Neural cell (in vitro differentiated cells): ENCODE results near the gene KRT85. TPM values are rescaled to one million over a fixed set of nuclear protein-coding genes. Genes with fewer than 3 reads are reported as not detected.

Experiments
- H2AFZ ChIP-seq: fragments of 200-600, 300-800 bp; sonication (generic), shearing (Covaris generic); 2 replicates; pipeline ENCODE4 v1.6.0; 2014; ENCODE audit warnings: low read depth, mild to moderate bottlenecking, antibody characterized with exemption, low read length, moderate library complexity
- H3F3A ChIP-seq: fragments of 200-600 bp; shearing (Covaris generic); 2 replicates; pipeline ENCODE4 v1.6.1; 2016; ENCODE audit warnings: mild to moderate bottlenecking, moderate library complexity, mixed read lengths, antibody characterized with exemption, low read length; ENCODE audit not compliant: insufficient read depth, poor library complexity, severe bottlenecking
- H3K27ac ChIP-seq: fragments of 200-600, 300-800 bp; sonication (generic), shearing (Covaris generic); 2 replicates; pipeline ENCODE4 v1.5.1; 2014; ENCODE audit warnings: mild to moderate bottlenecking, low read length, moderate library complexity
- H3K27me3 ChIP-seq: fragments of 300-800, 200-600 bp; sonication (generic), shearing (Covaris generic); 2 replicates; pipeline ENCODE4 v1.6.0; 2014; ENCODE audit warnings: mild to moderate bottlenecking, low read depth, low read length, moderate library complexity; ENCODE audit not compliant: insufficient read depth
- H3K36me3 ChIP-seq: fragments of 300-800, 200-600 bp; sonication (generic), shearing (Covaris generic); 2 replicates; pipeline ENCODE4 v1.5.1; 2014; ENCODE audit warnings: mild to moderate bottlenecking, antibody characterized with exemption, low read length, moderate library complexity; ENCODE audit not compliant: insufficient read depth
- H3K4me2 ChIP-seq: fragments of 300-800, 200-600 bp; sonication (generic), shearing (Covaris generic); 2 replicates; pipeline ENCODE4 v1.6.0; 2014; ENCODE audit warnings: mild to moderate bottlenecking, low read length
- H3K4me3 ChIP-seq: fragments of 300-800, 200-600 bp; sonication (generic), shearing (Covaris generic); 2 replicates; pipeline ENCODE4 v1.5.1; 2014; ENCODE audit warnings: mild to moderate bottlenecking, low read length, moderate library complexity
- H3K79me2 ChIP-seq: fragments of 200-600 bp; shearing (Covaris generic); replicated peaks from 2 replicates; pipeline ENCODE4 v1.6.0; 2014; ENCODE audit warnings: mild to moderate bottlenecking, low read length, moderate library complexity; ENCODE audit not compliant: insufficient read depth
- H3K9ac ChIP-seq: fragments of 300-800, 200-600 bp; sonication (generic), shearing (Covaris generic); 2 replicates; pipeline ENCODE4 v1.6.1; 2016; ENCODE audit warnings: mild to moderate bottlenecking, low read length, mixed read lengths
- H3K9me2 ChIP-seq: fragments of 200-600 bp; shearing (Covaris generic); 2 replicates; pipeline ENCODE4 v1.6.1; 2016; ENCODE audit warnings: mild to moderate bottlenecking, low read length, mixed read lengths; ENCODE audit not compliant: insufficient read depth
- H3K9me3 ChIP-seq: fragments of 200-600, 300-800 bp; sonication (generic), shearing (Covaris generic); 2 replicates; pipeline ENCODE4 v1.6.1; 2016; ENCODE audit warnings: mild to moderate bottlenecking, mixed run types, low read length, moderate library complexity, mixed read lengths
- H4K20me1 ChIP-seq: fragments of 200-600 bp; shearing (Covaris generic); 2 replicates; pipeline ENCODE4 v1.6.1; 2016; ENCODE audit warnings: mild to moderate bottlenecking, mixed run types; ENCODE audit not compliant: insufficient read depth
- EP300 ChIP-seq: fragments of 450-650 bp; conservative IDR thresholded peaks from 2 replicates; pipeline ENCODE4 v1.6.1; 2014; ENCODE audit warnings: antibody characterized with exemption, mild to moderate bottlenecking, moderate library complexity; ENCODE audit not compliant: poor library complexity, severe bottlenecking
- EZH2 ChIP-seq: fragments of 200-600, 300-800 bp; shearing (Covaris generic), sonication (generic); IDR thresholded peaks from 2 replicates; pipeline ENCODE4 v1.6.1; 2014; ENCODE audit warnings: antibody characterized with exemption, low read length, borderline replicate concordance, mild to moderate bottlenecking; ENCODE audit not compliant: insufficient read depth, poor library complexity, severe bottlenecking
- MXI1 ChIP-seq: fragments of 450-650 bp; conservative IDR thresholded peaks from 2 replicates; pipeline ENCODE4 v1.6.1; 2014; ENCODE audit warnings: antibody characterized with exemption, mild to moderate bottlenecking; ENCODE audit not compliant: poor library complexity, severe bottlenecking
- POLR2AphosphoS5 ChIP-seq: IDR thresholded peaks from 2 replicates; pipeline ENCODE4 v1.6.1; 2012
- RAD21 ChIP-seq: fragments of 450-650 bp; conservative IDR thresholded peaks from 2 replicates; pipeline ENCODE4 v1.6.1; 2014; ENCODE audit warnings: antibody characterized with exemption, mild to moderate bottlenecking, moderate library complexity
- SMC3 ChIP-seq: fragments of 450-650 bp; conservative IDR thresholded peaks from 2 replicates; pipeline ENCODE4 v1.6.1; 2014; ENCODE audit warnings: antibody characterized with exemption, mild to moderate bottlenecking, moderate library complexity; ENCODE audit not compliant: poor library complexity
- TAF1 ChIP-seq: IDR thresholded peaks from 2 replicates; pipeline ENCODE4 v1.6.1; 2012; ENCODE audit warnings: low read depth
- polyA plus RNA-seq: library from polyadenylated mRNA; depleted of rRNA; stranded (reverse); fragments of >200 nt; gene quantifications from 2 replicates; pipeline ENCODE4 v1.2.3, GENCODE V29; 2014
- TF ChIP-seq, protein P1 (sequence below): IDR thresholded peaks from 2 replicates; pipeline ENCODE4 v1.6.1; 2012; ENCODE audit warnings: borderline replicate concordance
- TF ChIP-seq, protein P2 (sequence below): fragments of 450-650 bp; IDR thresholded peaks from 2 replicates; pipeline ENCODE4 v1.5.1; 2014; ENCODE audit warnings: antibody characterized with exemption, mild to moderate bottlenecking, moderate library complexity; ENCODE audit not compliant: poor library complexity, severe bottlenecking

The KRT85 gene
- polyA plus RNA-seq, 1 donor from 2014 or later: not detected

DNA sequence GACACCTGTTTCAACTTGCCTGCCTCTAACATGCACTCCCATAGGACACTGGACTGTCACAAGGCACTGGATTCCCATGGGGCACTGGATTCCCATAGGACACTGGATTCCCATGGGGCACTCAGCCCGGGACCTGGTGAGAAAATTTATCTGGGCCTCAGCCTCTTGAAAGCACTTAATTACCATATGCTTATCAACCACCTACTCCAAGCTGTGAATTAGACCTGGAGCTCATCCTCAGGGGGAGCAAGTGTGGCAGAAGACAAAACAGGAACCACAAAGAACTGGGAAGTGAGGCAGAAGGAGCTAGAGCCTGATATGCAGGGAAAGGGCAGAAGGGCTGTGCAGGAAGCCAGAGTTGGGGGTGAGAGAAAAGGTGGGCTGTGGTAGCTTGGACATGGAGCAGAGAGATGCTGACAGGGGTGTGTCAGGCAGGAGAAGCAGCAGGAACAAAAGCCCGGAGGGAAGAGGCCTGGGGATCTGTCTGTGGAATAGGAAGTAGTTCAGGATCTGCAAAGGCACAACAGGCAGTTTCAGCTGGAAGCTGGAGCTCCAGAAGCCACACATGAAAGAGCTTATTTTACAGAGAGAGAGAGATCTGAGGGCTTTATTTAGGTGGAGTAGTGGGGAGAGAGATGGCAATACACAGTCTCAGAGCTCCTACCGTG lies 35.7 kb upstream of the KRT85 start:
- Histone ChIP-seq H3F3A (no peaks in the 10 kb centered on the region), H3K9me2 (no peaks in the 10 kb centered on the region), H3K4me3 (no peak overlapping the region), H3K27me3 (no peaks in the 10 kb centered on the region), H2AFZ (no peak overlapping the region), H3K4me2 (no peak overlapping the region), H3K9ac (no peak overlapping the region), H4K20me1 (no peaks in the 10 kb centered on the region), H3K9me3 (no peaks in the 10 kb centered on the region), H3K27ac (no peak overlapping the region), H3K36me3 (no peaks in the 10 kb centered on the region), H3K79me2 (no peaks in the 10 kb centered on the region)
- TF ChIP-seq POLR2AphosphoS5 (no peak), MXI1 (no peak), SMC3 (no peak), RAD21 (no peak), EP300 (no peak), TAF1 (no peak)
- TF ChIP-seq, protein P1, sequence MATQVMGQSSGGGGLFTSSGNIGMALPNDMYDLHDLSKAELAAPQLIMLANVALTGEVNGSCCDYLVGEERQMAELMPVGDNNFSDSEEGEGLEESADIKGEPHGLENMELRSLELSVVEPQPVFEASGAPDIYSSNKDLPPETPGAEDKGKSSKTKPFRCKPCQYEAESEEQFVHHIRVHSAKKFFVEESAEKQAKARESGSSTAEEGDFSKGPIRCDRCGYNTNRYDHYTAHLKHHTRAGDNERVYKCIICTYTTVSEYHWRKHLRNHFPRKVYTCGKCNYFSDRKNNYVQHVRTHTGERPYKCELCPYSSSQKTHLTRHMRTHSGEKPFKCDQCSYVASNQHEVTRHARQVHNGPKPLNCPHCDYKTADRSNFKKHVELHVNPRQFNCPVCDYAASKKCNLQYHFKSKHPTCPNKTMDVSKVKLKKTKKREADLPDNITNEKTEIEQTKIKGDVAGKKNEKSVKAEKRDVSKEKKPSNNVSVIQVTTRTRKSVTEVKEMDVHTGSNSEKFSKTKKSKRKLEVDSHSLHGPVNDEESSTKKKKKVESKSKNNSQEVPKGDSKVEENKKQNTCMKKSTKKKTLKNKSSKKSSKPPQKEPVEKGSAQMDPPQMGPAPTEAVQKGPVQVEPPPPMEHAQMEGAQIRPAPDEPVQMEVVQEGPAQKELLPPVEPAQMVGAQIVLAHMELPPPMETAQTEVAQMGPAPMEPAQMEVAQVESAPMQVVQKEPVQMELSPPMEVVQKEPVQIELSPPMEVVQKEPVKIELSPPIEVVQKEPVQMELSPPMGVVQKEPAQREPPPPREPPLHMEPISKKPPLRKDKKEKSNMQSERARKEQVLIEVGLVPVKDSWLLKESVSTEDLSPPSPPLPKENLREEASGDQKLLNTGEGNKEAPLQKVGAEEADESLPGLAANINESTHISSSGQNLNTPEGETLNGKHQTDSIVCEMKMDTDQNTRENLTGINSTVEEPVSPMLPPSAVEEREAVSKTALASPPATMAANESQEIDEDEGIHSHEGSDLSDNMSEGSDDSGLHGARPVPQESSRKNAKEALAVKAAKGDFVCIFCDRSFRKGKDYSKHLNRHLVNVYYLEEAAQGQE: no peak
- TF ChIP-seq, protein P2, sequence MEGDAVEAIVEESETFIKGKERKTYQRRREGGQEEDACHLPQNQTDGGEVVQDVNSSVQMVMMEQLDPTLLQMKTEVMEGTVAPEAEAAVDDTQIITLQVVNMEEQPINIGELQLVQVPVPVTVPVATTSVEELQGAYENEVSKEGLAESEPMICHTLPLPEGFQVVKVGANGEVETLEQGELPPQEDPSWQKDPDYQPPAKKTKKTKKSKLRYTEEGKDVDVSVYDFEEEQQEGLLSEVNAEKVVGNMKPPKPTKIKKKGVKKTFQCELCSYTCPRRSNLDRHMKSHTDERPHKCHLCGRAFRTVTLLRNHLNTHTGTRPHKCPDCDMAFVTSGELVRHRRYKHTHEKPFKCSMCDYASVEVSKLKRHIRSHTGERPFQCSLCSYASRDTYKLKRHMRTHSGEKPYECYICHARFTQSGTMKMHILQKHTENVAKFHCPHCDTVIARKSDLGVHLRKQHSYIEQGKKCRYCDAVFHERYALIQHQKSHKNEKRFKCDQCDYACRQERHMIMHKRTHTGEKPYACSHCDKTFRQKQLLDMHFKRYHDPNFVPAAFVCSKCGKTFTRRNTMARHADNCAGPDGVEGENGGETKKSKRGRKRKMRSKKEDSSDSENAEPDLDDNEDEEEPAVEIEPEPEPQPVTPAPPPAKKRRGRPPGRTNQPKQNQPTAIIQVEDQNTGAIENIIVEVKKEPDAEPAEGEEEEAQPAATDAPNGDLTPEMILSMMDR: no peak

DNA sequence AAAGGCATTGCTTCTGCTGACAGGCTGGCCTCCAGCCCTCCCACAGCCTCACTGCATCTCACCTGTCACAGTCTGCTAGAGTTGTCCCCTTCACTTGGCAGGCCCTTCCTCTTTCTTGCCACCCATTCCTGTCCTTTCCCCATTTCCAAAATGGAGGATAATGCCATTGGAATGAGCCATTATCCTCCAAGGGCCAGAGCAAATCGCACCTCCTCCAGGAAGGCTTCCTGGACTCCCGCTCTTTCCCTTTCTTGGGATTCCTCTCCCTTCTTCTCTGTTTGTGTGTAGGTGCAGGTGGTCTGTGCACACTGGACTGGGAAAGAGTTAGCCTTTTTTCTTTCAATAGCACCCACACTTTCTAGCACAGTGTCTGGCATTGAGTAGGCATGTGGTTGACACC lies 35.1 kb upstream of the KRT85 start:
- H3K79me2 ChIP-seq: no peaks in the 10 kb centered on the region
- H3K9me3 ChIP-seq: no peaks in the 10 kb centered on the region
- H3K36me3 ChIP-seq: no peaks in the 10 kb centered on the region
- no peaks in the 10 kb centered on the region for H3K9me2 ChIP-seq
- no peak overlapping the region for H3K4me3 ChIP-seq
- H3K9ac ChIP-seq: no peak overlapping the region
- H3F3A ChIP-seq: no peaks in the 10 kb centered on the region
- no peaks in the 10 kb centered on the region for H3K27me3 ChIP-seq
- H3K4me2 ChIP-seq: no peak overlapping the region
- no peak overlapping the region for H3K27ac ChIP-seq
- no peak for TF ChIP-seq EP300
- TF ChIP-seq, protein P1: no peak
- TF ChIP-seq POLR2AphosphoS5: no peak
- no peak for TF ChIP-seq MXI1
- no peak for TF ChIP-seq TAF1
- no peak for TF ChIP-seq SMC3
- no peak for TF ChIP-seq RAD21
- TF ChIP-seq, protein P2: no peak
- TF ChIP-seq EZH2: no peak
- H4K20me1 ChIP-seq: no peaks in the 10 kb centered on the region
- no peak overlapping the region for H2AFZ ChIP-seq
